ENCODE data around the gene KRT20.

Gene KRT20

GRCh38 chr17:40895106-40895730, 10.2 kb upstream of the KRT20 start:
- Histone ChIP-seq H2AFZ (ENCODE audit: low read length) (no peak overlapping the region), H3F3A (ENCODE audit: insufficient read depth, low read length) (no peaks in the 10 kb centered on the region), H3K36me3 (replicated peaks; ENCODE audit: insufficient read depth, low read length) (no peaks in the 10 kb centered on the region), H3K4me2 (ENCODE audit: low read depth, low read length) (no peak overlapping the region), H3K9me2 (replicated peaks; ENCODE audit: insufficient read depth, low read length) (no peaks in the 10 kb centered on the region), H3K9me3 (replicated peaks; ENCODE audit: insufficient read depth, low read length) (no peaks in the 10 kb centered on the region), H3K9ac (ENCODE audit: low read length) (no peak overlapping the region), H4K20me1 (ENCODE audit: insufficient read depth, low read length) (no peaks in the 10 kb centered on the region), H3K4me3 (ENCODE audit: low read length) (no peak overlapping the region), H3K27ac (ENCODE audit: low read length) (no peak overlapping the region), H3K27me3 (replicated peaks; ENCODE audit: insufficient read depth, low read length) (no peaks in the 10 kb centered on the region), H3K4me1 (ENCODE audit: low read length) (no peaks in the 10 kb centered on the region), H3K79me2 (ENCODE audit: low read length) (no peaks in the 10 kb centered on the region)
- TF ChIP-seq EZH2 (optimal IDR thresholded peaks at IDR 0.05; ENCODE audit: low read depth, low read length) (no peak), EZH2phosphoT487 (IDR thresholded peaks at IDR 0.05; ENCODE audit: low read length) (no peak)
- TF ChIP-seq, protein P1, sequence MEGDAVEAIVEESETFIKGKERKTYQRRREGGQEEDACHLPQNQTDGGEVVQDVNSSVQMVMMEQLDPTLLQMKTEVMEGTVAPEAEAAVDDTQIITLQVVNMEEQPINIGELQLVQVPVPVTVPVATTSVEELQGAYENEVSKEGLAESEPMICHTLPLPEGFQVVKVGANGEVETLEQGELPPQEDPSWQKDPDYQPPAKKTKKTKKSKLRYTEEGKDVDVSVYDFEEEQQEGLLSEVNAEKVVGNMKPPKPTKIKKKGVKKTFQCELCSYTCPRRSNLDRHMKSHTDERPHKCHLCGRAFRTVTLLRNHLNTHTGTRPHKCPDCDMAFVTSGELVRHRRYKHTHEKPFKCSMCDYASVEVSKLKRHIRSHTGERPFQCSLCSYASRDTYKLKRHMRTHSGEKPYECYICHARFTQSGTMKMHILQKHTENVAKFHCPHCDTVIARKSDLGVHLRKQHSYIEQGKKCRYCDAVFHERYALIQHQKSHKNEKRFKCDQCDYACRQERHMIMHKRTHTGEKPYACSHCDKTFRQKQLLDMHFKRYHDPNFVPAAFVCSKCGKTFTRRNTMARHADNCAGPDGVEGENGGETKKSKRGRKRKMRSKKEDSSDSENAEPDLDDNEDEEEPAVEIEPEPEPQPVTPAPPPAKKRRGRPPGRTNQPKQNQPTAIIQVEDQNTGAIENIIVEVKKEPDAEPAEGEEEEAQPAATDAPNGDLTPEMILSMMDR (IDR thresholded peaks at IDR 0.05; ENCODE audit: low read length), result no peak
- DNase-seq, result no peak

DNA sequence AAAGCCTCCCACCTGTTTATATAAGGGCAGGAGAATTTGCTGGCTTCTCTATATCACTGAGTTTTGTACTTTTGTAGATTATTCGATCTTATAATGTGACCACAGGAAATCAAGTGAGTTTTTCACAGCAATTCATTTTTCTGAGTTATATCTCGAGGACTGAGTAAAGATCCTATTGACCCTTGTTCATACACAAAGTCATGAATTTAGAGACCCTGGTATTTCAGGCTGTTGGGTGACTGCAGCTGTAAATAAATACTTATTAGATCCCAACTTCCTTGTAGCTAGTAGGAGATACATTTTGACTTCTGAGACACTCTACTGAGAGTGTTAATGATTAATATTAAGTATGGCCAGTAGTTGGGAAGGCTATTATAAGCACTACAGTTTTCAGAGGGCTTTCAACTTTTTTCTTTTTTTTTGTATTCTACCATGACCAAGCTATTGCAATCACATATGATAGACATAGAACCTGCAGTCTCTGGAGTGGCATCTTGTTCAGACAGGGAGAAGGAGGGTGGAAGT, 3.2 kb upstream of the KRT20 start:
- Histone ChIP-seq H3K79me2 (ENCODE audit: low read length) (no peaks in the 10 kb centered on the region), H3K27me3 (replicated peaks; ENCODE audit: insufficient read depth, low read length) (no peaks in the 10 kb centered on the region), H3K36me3 (replicated peaks; ENCODE audit: insufficient read depth, low read length) (no peaks in the 10 kb centered on the region), H3K9me3 (replicated peaks; ENCODE audit: insufficient read depth, low read length) (no peaks in the 10 kb centered on the region), H3K27ac (ENCODE audit: low read length) (no peak overlapping the region), H3K4me2 (ENCODE audit: low read depth, low read length) (no peak overlapping the region), H3K9ac (ENCODE audit: low read length) (no peak overlapping the region), H3F3A (ENCODE audit: insufficient read depth, low read length) (no peaks in the 10 kb centered on the region), H2AFZ (ENCODE audit: low read length) (no peak overlapping the region), H3K9me2 (replicated peaks; ENCODE audit: insufficient read depth, low read length) (no peaks in the 10 kb centered on the region), H3K4me3 (ENCODE audit: low read length) (no peak overlapping the region), H4K20me1 (ENCODE audit: insufficient read depth, low read length) (no peaks in the 10 kb centered on the region), H3K4me1 (ENCODE audit: low read length) (no peaks in the 10 kb centered on the region)
- TF ChIP-seq EZH2phosphoT487 (IDR thresholded peaks at IDR 0.05; ENCODE audit: low read length), result no peak
- TF ChIP-seq EZH2 (optimal IDR thresholded peaks at IDR 0.05; ENCODE audit: low read depth, low read length), result no peak
- TF ChIP-seq, protein P1 (IDR thresholded peaks at IDR 0.05; ENCODE audit: low read length), result no peak
- no peak for DNase-seq

- Histone ChIP-seq H3K36me3 (replicated peaks; ENCODE audit: insufficient read depth, low read length) (no peaks in the 10 kb centered on the region), H3K79me2 (ENCODE audit: low read length) (no peaks in the 10 kb centered on the region), H3K9ac (ENCODE audit: low read length) (no peak overlapping the region), H4K20me1 (ENCODE audit: insufficient read depth, low read length) (no peaks in the 10 kb centered on the region), H3K9me3 (replicated peaks; ENCODE audit: insufficient read depth, low read length) (no peaks in the 10 kb centered on the region), H3K4me1 (ENCODE audit: low read length) (no peaks in the 10 kb centered on the region), H3K4me2 (ENCODE audit: low read depth, low read length) (no peak overlapping the region), H3K4me3 (ENCODE audit: low read length) (no peak overlapping the region), H3K9me2 (replicated peaks; ENCODE audit: insufficient read depth, low read length) (no peaks in the 10 kb centered on the region), H3K27me3 (replicated peaks; ENCODE audit: insufficient read depth, low read length) (no peaks in the 10 kb centered on the region), H3K27ac (ENCODE audit: low read length) (no peak overlapping the region), H3F3A (ENCODE audit: insufficient read depth, low read length) (no peaks in the 10 kb centered on the region), H2AFZ (ENCODE audit: low read length) (no peak overlapping the region)
- DNase-seq, result no peak
- no peak for TF ChIP-seq EZH2 (optimal IDR thresholded peaks at IDR 0.05; ENCODE audit: low read depth, low read length)
Measured at GRCh38 chr17:40886090-40886489, 1.0 kb upstream of the KRT20 start.

- H3K4me2 ChIP-seq (ENCODE audit: low read depth, low read length), result no peak overlapping the region
- no peaks in the 10 kb centered on the region for H3F3A ChIP-seq (ENCODE audit: insufficient read depth, low read length)
- no peaks in the 10 kb centered on the region for H4K20me1 ChIP-seq (ENCODE audit: insufficient read depth, low read length)
- no peaks in the 10 kb centered on the region for H3K9me3 ChIP-seq (replicated peaks; ENCODE audit: insufficient read depth, low read length)
- H3K27me3 ChIP-seq (replicated peaks; ENCODE audit: insufficient read depth, low read length), result no peaks in the 10 kb centered on the region
- no peak overlapping the region for H3K4me3 ChIP-seq (ENCODE audit: low read length)
- TF ChIP-seq EZH2phosphoT487 (IDR thresholded peaks at IDR 0.05; ENCODE audit: low read length) (no peak), EZH2 (optimal IDR thresholded peaks at IDR 0.05; ENCODE audit: low read depth, low read length) (no peak)
- TF ChIP-seq, protein P1 (IDR thresholded peaks at IDR 0.05; ENCODE audit: low read length), result no peak
- H3K4me1 ChIP-seq (ENCODE audit: low read length), result no peaks in the 10 kb centered on the region
- no peaks in the 10 kb centered on the region for H3K36me3 ChIP-seq (replicated peaks; ENCODE audit: insufficient read depth, low read length)
- H3K79me2 ChIP-seq (ENCODE audit: low read length), result no peaks in the 10 kb centered on the region
- H2AFZ ChIP-seq (ENCODE audit: low read length), result no peak overlapping the region
- no peak overlapping the region for H3K9ac ChIP-seq (ENCODE audit: low read length)
- no peak for DNase-seq
- no peak overlapping the region for H3K27ac ChIP-seq (ENCODE audit: low read length)
- H3K9me2 ChIP-seq (replicated peaks; ENCODE audit: insufficient read depth, low read length), result no peaks in the 10 kb centered on the region
Measured at GRCh38 chr17:40883626-40884334, 1.3 kb downstream of the KRT20 start.

Data from MM.1S (cell line).